ENCODE data around the gene TNIP3.

Gene TNIP3

GRCh38 chr4:121122661-121123060 lies 41.5 kb downstream of the TNIP3 start:
- Histone ChIP-seq H3K4me3 (ENCODE audit: low read depth in 1 of 2, low read length in 1 of 2) (no peak overlapping the region), H3K27ac (no peak overlapping the region), H3K4me1 (ENCODE audit: control insufficient read depth in 1 of 2, insufficient read depth in 1 of 2, low read depth in 1 of 2, low read length in 1 of 2) (no peaks in the 10 kb centered on the region), H3K36me3 (no peaks in the 10 kb centered on the region), H3K27me3 (no peaks in the 10 kb centered on the region), H3K9me3 (no peaks in the 10 kb centered on the region)
- TF ChIP-seq CTCF (IDR thresholded peaks at IDR 0.05): no peak

- H3K27ac ChIP-seq: no peak overlapping the region
- TF ChIP-seq CTCF (IDR thresholded peaks at IDR 0.05): no peak
- no peak overlapping the region for H3K4me3 ChIP-seq (ENCODE audit: low read depth in 1 of 2, low read length in 1 of 2)
- no peaks in the 10 kb centered on the region for H3K4me1 ChIP-seq (ENCODE audit: control insufficient read depth in 1 of 2, insufficient read depth in 1 of 2, low read depth in 1 of 2, low read length in 1 of 2)
- H3K27me3 ChIP-seq: peaks cover 10% of the 10 kb centered on the region
- no peaks in the 10 kb centered on the region for H3K36me3 ChIP-seq
- H3K9me3 ChIP-seq: no peaks in the 10 kb centered on the region
Observed at GRCh38 chr4:121119715-121120114, 44.4 kb downstream of the TNIP3 start.

GRCh38 chr4:121118344-121118743 lies 45.8 kb downstream of the TNIP3 start:
- H3K36me3 ChIP-seq: no peaks in the 10 kb centered on the region
- no peak overlapping the region for H3K27ac ChIP-seq
- H3K27me3 ChIP-seq: peaks cover 10% of the 10 kb centered on the region
- H3K4me1 ChIP-seq (ENCODE audit: control insufficient read depth in 1 of 2, insufficient read depth in 1 of 2, low read depth in 1 of 2, low read length in 1 of 2): no peaks in the 10 kb centered on the region
- H3K9me3 ChIP-seq: no peaks in the 10 kb centered on the region
- H3K4me3 ChIP-seq (ENCODE audit: low read depth in 1 of 2, low read length in 1 of 2): no peak overlapping the region
- TF ChIP-seq CTCF (IDR thresholded peaks at IDR 0.05): no peak

GRCh38 chr4:121114756-121115155 lies 49.4 kb downstream of the TNIP3 start:
- Histone ChIP-seq H3K9me3 (no peaks in the 10 kb centered on the region), H3K27me3 (peaks cover 10% of the 10 kb centered on the region), H3K4me3 (ENCODE audit: low read depth in 1 of 2, low read length in 1 of 2) (no peak overlapping the region), H3K36me3 (no peaks in the 10 kb centered on the region), H3K4me1 (ENCODE audit: control insufficient read depth in 1 of 2, insufficient read depth in 1 of 2, low read depth in 1 of 2, low read length in 1 of 2) (no peaks in the 10 kb centered on the region), H3K27ac (no peak overlapping the region)
- no peak for TF ChIP-seq CTCF (IDR thresholded peaks at IDR 0.05)

- Histone ChIP-seq H3K4me3 (ENCODE audit: low read depth in 1 of 2, low read length in 1 of 2) (no peak overlapping the region), H3K9me3 (no peaks in the 10 kb centered on the region), H3K27me3 (peaks cover 10% of the 10 kb centered on the region), H3K27ac (no peak overlapping the region), H3K36me3 (no peaks in the 10 kb centered on the region), H3K4me1 (ENCODE audit: control insufficient read depth in 1 of 2, insufficient read depth in 1 of 2, low read depth in 1 of 2, low read length in 1 of 2) (no peaks in the 10 kb centered on the region)
- no peak for TF ChIP-seq CTCF (IDR thresholded peaks at IDR 0.05)
Observed at GRCh38 chr4:121112530-121112929, 51.6 kb downstream of the TNIP3 start.

- Histone ChIP-seq H3K27me3 (peaks cover 11% of the 10 kb centered on the region), H3K36me3 (no peaks in the 10 kb centered on the region), H3K9me3 (no peaks in the 10 kb centered on the region)
Observed at GRCh38 chr4:121108557-121108956, 55.6 kb downstream of the TNIP3 start.

More at GRCh38 chr4:121108557-121108956, 55.6 kb downstream of the TNIP3 start:
- Histone ChIP-seq H3K4me3 (ENCODE audit: low read depth in 1 of 2, low read length in 1 of 2) (no peak overlapping the region), H3K4me1 (ENCODE audit: control insufficient read depth in 1 of 2, insufficient read depth in 1 of 2, low read depth in 1 of 2, low read length in 1 of 2) (no peaks in the 10 kb centered on the region), H3K27ac (no peak overlapping the region)
- TF ChIP-seq CTCF (IDR thresholded peaks at IDR 0.05): no peak
